ENCODE results near the gene TMEM115. TPM values are rescaled to one million over a fixed set of nuclear protein-coding genes. Genes with fewer than 3 reads are reported as not detected.

The TMEM115 gene
- total RNA-seq, 4 donors from 2014 or later, result 70.0 to 111 (median 85.1) TPM

- no peaks in the 10 kb centered on the region for H3K27me3 ChIP-seq
- H3K27ac ChIP-seq, result no peak overlapping the region
- no peak overlapping the region for H3K4me3 ChIP-seq (replicated peaks in 1 of 3)
- no peaks in the 10 kb centered on the region for H3K9me3 ChIP-seq
- WGBS, 2 donors, result 50 to 51% methylated on average over 12 of the region's 12 CpGs
- intact Hi-C loops (cut with DNase I), result no loop called here
- TF ChIP-seq, protein P1, sequence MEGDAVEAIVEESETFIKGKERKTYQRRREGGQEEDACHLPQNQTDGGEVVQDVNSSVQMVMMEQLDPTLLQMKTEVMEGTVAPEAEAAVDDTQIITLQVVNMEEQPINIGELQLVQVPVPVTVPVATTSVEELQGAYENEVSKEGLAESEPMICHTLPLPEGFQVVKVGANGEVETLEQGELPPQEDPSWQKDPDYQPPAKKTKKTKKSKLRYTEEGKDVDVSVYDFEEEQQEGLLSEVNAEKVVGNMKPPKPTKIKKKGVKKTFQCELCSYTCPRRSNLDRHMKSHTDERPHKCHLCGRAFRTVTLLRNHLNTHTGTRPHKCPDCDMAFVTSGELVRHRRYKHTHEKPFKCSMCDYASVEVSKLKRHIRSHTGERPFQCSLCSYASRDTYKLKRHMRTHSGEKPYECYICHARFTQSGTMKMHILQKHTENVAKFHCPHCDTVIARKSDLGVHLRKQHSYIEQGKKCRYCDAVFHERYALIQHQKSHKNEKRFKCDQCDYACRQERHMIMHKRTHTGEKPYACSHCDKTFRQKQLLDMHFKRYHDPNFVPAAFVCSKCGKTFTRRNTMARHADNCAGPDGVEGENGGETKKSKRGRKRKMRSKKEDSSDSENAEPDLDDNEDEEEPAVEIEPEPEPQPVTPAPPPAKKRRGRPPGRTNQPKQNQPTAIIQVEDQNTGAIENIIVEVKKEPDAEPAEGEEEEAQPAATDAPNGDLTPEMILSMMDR (IDR thresholded peaks at IDR 0.05), result no peak
- TF ChIP-seq POLR2A (IDR thresholded peaks at IDR 0.05), result no peak
- DNase-seq, result no peak
- H3K4me1 ChIP-seq, result no peaks in the 10 kb centered on the region
- H3K36me3 ChIP-seq, result no peaks in the 10 kb centered on the region
Measured at GRCh38 chr3:50373146-50374051, 14.1 kb upstream of the TMEM115 start.

DNA sequence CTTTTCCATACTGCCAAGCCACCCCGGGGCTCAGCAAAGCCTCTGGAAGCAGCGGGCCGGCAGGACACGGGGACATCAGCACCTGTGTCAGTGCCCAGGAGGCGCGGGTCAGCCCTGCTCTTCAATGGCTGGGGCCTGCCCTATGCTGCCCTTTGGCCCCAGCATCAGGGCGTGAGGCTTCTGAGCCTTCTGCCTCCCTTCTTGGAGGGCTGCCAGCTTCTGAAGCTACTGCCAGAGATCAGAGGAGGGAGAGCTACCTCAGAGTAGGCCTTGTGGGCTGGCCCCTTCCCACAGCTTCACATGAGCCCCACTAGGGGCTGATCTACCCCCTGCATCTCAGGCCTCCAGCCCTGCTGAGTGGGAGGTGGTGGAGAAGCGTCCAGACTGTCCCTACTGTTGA, 13.0 kb upstream of the TMEM115 start:
- WGBS, 2 donors, result 67 to 78% methylated on average over 8 of the region's 8 CpGs
- H3K4me1 ChIP-seq, result no peaks in the 10 kb centered on the region
- no peak for DNase-seq
- H3K9me3 ChIP-seq, result no peaks in the 10 kb centered on the region
- no peak overlapping the region for H3K4me3 ChIP-seq (replicated peaks in 1 of 3)
- no peak overlapping the region for H3K27ac ChIP-seq
- intact Hi-C loops (cut with DNase I), result no loop called here
- no peak for TF ChIP-seq POLR2A (IDR thresholded peaks at IDR 0.05)
- TF ChIP-seq, protein P1 (IDR thresholded peaks at IDR 0.05), result no peak
- no peaks in the 10 kb centered on the region for H3K27me3 ChIP-seq
- H3K36me3 ChIP-seq, result no peaks in the 10 kb centered on the region

- WGBS, 2 donors, result 83 to 85% methylated on average over 3 of the region's 3 CpGs
Measured at GRCh38 chr3:50371133-50371685, 11.9 kb upstream of the TMEM115 start.

DNA sequence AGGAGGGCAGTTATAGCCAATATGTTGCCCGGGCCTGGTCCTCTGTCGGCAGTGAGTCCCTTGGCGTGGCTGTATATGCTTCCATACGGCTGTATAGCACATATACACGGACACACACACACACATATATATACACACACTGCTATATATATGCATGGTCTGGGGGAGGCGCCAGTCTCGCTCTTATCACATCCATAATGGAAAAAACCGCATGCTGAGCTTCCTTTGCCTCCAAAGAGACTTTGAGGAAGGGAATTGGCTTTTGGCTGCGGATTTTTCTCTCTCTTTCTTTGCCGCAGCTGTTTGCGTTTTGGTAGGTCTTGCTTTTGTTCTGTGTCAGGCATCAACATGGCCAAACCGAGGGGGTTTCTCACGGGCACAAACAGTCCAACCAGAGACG, 11.3 kb upstream of the TMEM115 start:
- Histone ChIP-seq H3K27me3 (no peaks in the 10 kb centered on the region), H3K36me3 (no peaks in the 10 kb centered on the region), H3K4me3 (replicated peaks in 1 of 3) (no peak overlapping the region), H3K9me3 (no peaks in the 10 kb centered on the region), H3K4me1 (peaks cover 3 to 4% of the 10 kb centered on the region in 2 donors), H3K27ac (no peak overlapping the region)
- intact Hi-C loops (cut with DNase I), result no loop called here
- no peak for DNase-seq
- TF ChIP-seq, protein P1 (IDR thresholded peaks at IDR 0.05), result no peak
- TF ChIP-seq POLR2A (IDR thresholded peaks at IDR 0.05), result no peak
- 67% methylated on average over 14 of the region's 14 CpGs for WGBS, 2 donors

More at GRCh38 chr3:50371133-50371685, 11.9 kb upstream of the TMEM115 start:
- H3K9me3 ChIP-seq, result no peaks in the 10 kb centered on the region
- H3K27me3 ChIP-seq, result no peaks in the 10 kb centered on the region
- TF ChIP-seq, protein P1 (IDR thresholded peaks at IDR 0.05), result no peak
- TF ChIP-seq POLR2A (IDR thresholded peaks at IDR 0.05), result no peak
- no peak for DNase-seq
- H3K4me3 ChIP-seq (replicated peaks in 1 of 3), result no peak overlapping the region
- intact Hi-C loops (cut with DNase I), result no loop called here
- no peak overlapping the region for H3K27ac ChIP-seq
- no peaks in the 10 kb centered on the region for H3K36me3 ChIP-seq
- no peaks in the 10 kb centered on the region for H3K4me1 ChIP-seq

Measured in thyroid gland (tissue), 4 donors.